Activated CD4-positive, alpha-beta T cell treated with anti-CD3 and anti-CD28 coated beads, Interleukin-2, amount 10 ng/mL, durations not matched to agents 7 days and 5 days (primary cell): ENCODE results near the gene CDCA7L. TPM values are rescaled to one million over a fixed set of nuclear protein-coding genes. Genes with fewer than 3 reads are reported as not detected.
A peak's percentile ranks its signal among the peaks of the same experiment; 100 is the strongest.
"Not testable (repeated sequence)": the region's sequence is repeated elsewhere in the genome, so short reads cannot be mapped to it uniquely, and the experiment has no call there.

ENCODE experiments used
- CTCF ChIA-PET: fragments of 350-600 bp; sonication (Branson Sonifier 250); formaldehyde crosslinking; loops from one replicate; lab custom pipeline; 2021; ENCODE audit warnings: antibody characterized with exemption; lab: Charles Lee
- POLR2A ChIA-PET: fragments of 350-600 bp; sonication (Branson Sonifier 250); formaldehyde crosslinking; loops from one replicate; lab custom pipeline; 2021; ENCODE audit warnings: antibody characterized with exemption; lab: Charles Lee
- DNase-seq: peaks from one replicate; pipeline ENCODE4 v3.0.0-alpha.2; 2020
- H3K27ac Mint-ChIP-seq: one replicate; pipeline ENCODE4 v1.8.0; 2021; ENCODE audit warnings: mild to moderate bottlenecking, moderate library complexity, mixed read lengths
- H3K27me3 Mint-ChIP-seq: one replicate; pipeline ENCODE4 v1.8.0; 2021; ENCODE audit warnings: mixed read lengths
- H3K36me3 Mint-ChIP-seq: one replicate; pipeline ENCODE4 v1.8.0; 2021; ENCODE audit warnings: low read depth, mixed read lengths
- H3K4me1 Mint-ChIP-seq: one replicate; pipeline ENCODE4 v1.8.0; 2021; ENCODE audit warnings: mixed read lengths
- H3K4me3 Mint-ChIP-seq: one replicate; pipeline ENCODE4 v1.8.0; 2021; ENCODE audit warnings: mild to moderate bottlenecking, moderate library complexity, mixed read lengths
- H3K9me3 Mint-ChIP-seq: one replicate; pipeline ENCODE4 v1.8.0; 2021; ENCODE audit warnings: mixed read lengths
- total RNA-seq, 2 experiments: library from RNA; stranded (reverse); gene quantifications; one replicate each; pipeline ENCODE4 v1.2.3, GENCODE V29; 2021

The CDCA7L gene
- total RNA-seq, 2 experiments from 2014 or later = 61.8 to 69.2 TPM

- H3K36me3 Mint-ChIP-seq = no peaks in the 10 kb centered on the region
- H3K4me3 Mint-ChIP-seq = no peak overlapping the region
- POLR2A ChIA-PET = no interaction called here
- H3K9me3 Mint-ChIP-seq = peaks cover 2% of the 10 kb centered on the region
- CTCF ChIA-PET = no interaction called here
- H3K4me1 Mint-ChIP-seq = no peaks in the 10 kb centered on the region
- no peak for DNase-seq
- no peaks in the 10 kb centered on the region for H3K27me3 Mint-ChIP-seq
- no peak overlapping the region for H3K27ac Mint-ChIP-seq
Observed at GRCh38 chr7:21887779-21888178, 57.9 kb downstream of the CDCA7L start.

- Mint-ChIP-seq H3K27me3 (no peaks in the 10 kb centered on the region), H3K4me3 (no peak overlapping the region), H3K36me3 (no peaks in the 10 kb centered on the region), H3K27ac (no peak overlapping the region), H3K4me1 (no peaks in the 10 kb centered on the region), H3K9me3 (peaks cover 2% of the 10 kb centered on the region)
- POLR2A ChIA-PET = no interaction called here
- no peak for DNase-seq
- CTCF ChIA-PET = no interaction called here
Observed at GRCh38 chr7:21887353-21887752, 58.3 kb downstream of the CDCA7L start.

- DNase-seq = no peak
- POLR2A ChIA-PET = no interaction called here
- no peaks in the 10 kb centered on the region for H3K36me3 Mint-ChIP-seq
- no peak overlapping the region for H3K27ac Mint-ChIP-seq
- H3K27me3 Mint-ChIP-seq = no peaks in the 10 kb centered on the region
- no peak overlapping the region for H3K4me3 Mint-ChIP-seq
- H3K4me1 Mint-ChIP-seq = no peaks in the 10 kb centered on the region
- CTCF ChIA-PET = interaction anchor here (0.5 kb wide), 1 partner anchor 92 kb away, joined by 3 read pairs; no protein-coding TSS in a partner anchor
- peaks cover 2% of the 10 kb centered on the region for H3K9me3 Mint-ChIP-seq
Observed at GRCh38 chr7:21886396-21886795, 59.3 kb downstream of the CDCA7L start.

- ChIA-PET POLR2A (no interaction called here), CTCF (no interaction called here)
- H3K4me3 Mint-ChIP-seq = no peak overlapping the region
- H3K9me3 Mint-ChIP-seq = no peaks in the 10 kb centered on the region
- no peaks in the 10 kb centered on the region for H3K4me1 Mint-ChIP-seq
- H3K27me3 Mint-ChIP-seq = no peaks in the 10 kb centered on the region
- DNase-seq = no peak
- no peak overlapping the region for H3K27ac Mint-ChIP-seq
- no peaks in the 10 kb centered on the region for H3K36me3 Mint-ChIP-seq
Observed at GRCh38 chr7:21884496-21884895, 61.2 kb downstream of the CDCA7L start.

- H3K4me1 Mint-ChIP-seq, H3K4me3 Mint-ChIP-seq, DNase-seq, H3K9me3 Mint-ChIP-seq, CTCF ChIA-PET, H3K36me3 Mint-ChIP-seq, H3K27ac Mint-ChIP-seq, H3K27me3 Mint-ChIP-seq, POLR2A ChIA-PET: not testable (repeated sequence)
Observed at GRCh38 chr7:21883501-21883900, 62.2 kb downstream of the CDCA7L start.

GRCh38 chr7:21883069-21883468 lies 62.6 kb downstream of the CDCA7L start:
- H3K4me3 Mint-ChIP-seq = no peak overlapping the region
- no peak for DNase-seq
- H3K36me3 Mint-ChIP-seq = no peaks in the 10 kb centered on the region
- no peak overlapping the region for H3K27ac Mint-ChIP-seq
- no peaks in the 10 kb centered on the region for H3K9me3 Mint-ChIP-seq
- CTCF ChIA-PET = interaction anchor here (0.6 kb wide), 1 partner anchor 476 kb away, joined by 3 read pairs; no protein-coding TSS in a partner anchor
- no peaks in the 10 kb centered on the region for H3K27me3 Mint-ChIP-seq
- no peaks in the 10 kb centered on the region for H3K4me1 Mint-ChIP-seq
- POLR2A ChIA-PET = no interaction called here

GRCh38 chr7:21869785-21870402 lies 75.8 kb downstream of the CDCA7L start:
- H3K9me3 Mint-ChIP-seq = no peaks in the 10 kb centered on the region
- H3K27me3 Mint-ChIP-seq = no peaks in the 10 kb centered on the region
- ChIA-PET POLR2A (no interaction called here), CTCF (no interaction called here)
- no peak overlapping the region for H3K4me3 Mint-ChIP-seq
- no peaks in the 10 kb centered on the region for H3K4me1 Mint-ChIP-seq
- no peak overlapping the region for H3K27ac Mint-ChIP-seq
- peaks cover 7% of the 10 kb centered on the region for H3K36me3 Mint-ChIP-seq
- DNase-seq = no peak

- ChIA-PET CTCF (no interaction called here), POLR2A (no interaction called here)
- no peaks in the 10 kb centered on the region for H3K4me1 Mint-ChIP-seq
- H3K9me3 Mint-ChIP-seq = no peaks in the 10 kb centered on the region
- H3K36me3 Mint-ChIP-seq = peaks cover 2% of the 10 kb centered on the region
- H3K27me3 Mint-ChIP-seq = no peaks in the 10 kb centered on the region
- no peak overlapping the region for H3K27ac Mint-ChIP-seq
- no peak overlapping the region for H3K4me3 Mint-ChIP-seq
- no peak for DNase-seq
Observed at GRCh38 chr7:21868576-21868850, 77.2 kb downstream of the CDCA7L start.

GRCh38 chr7:21867816-21868575 lies 77.7 kb downstream of the CDCA7L start:
- Mint-ChIP-seq H3K36me3 (peaks cover 2% of the 10 kb centered on the region), H3K27ac (no peak overlapping the region), H3K4me1 (no peaks in the 10 kb centered on the region), H3K27me3 (no peaks in the 10 kb centered on the region), H3K4me3 (no peak overlapping the region), H3K9me3 (no peaks in the 10 kb centered on the region)
- ChIA-PET CTCF (no interaction called here), POLR2A (no interaction called here)
- no peak for DNase-seq

GRCh38 chr7:21867226-21867625 lies 78.5 kb downstream of the CDCA7L start:
- Mint-ChIP-seq H3K4me1 (no peaks in the 10 kb centered on the region), H3K27me3 (no peaks in the 10 kb centered on the region), H3K36me3 (peaks cover 2% of the 10 kb centered on the region), H3K4me3 (no peak overlapping the region), H3K9me3 (no peaks in the 10 kb centered on the region), H3K27ac (no peak overlapping the region)
- ChIA-PET POLR2A (no interaction called here), CTCF (no interaction called here)
- no peak for DNase-seq

- H3K9me3 Mint-ChIP-seq = no peaks in the 10 kb centered on the region
- H3K36me3 Mint-ChIP-seq = peaks cover 2% of the 10 kb centered on the region
- H3K4me1 Mint-ChIP-seq = no peaks in the 10 kb centered on the region
- H3K4me3 Mint-ChIP-seq = no peak overlapping the region
- DNase-seq = no peak
- no peak overlapping the region for H3K27ac Mint-ChIP-seq
- ChIA-PET POLR2A (no interaction called here), CTCF (no interaction called here)
- H3K27me3 Mint-ChIP-seq = no peaks in the 10 kb centered on the region
Observed at GRCh38 chr7:21866731-21867130, 79.0 kb downstream of the CDCA7L start.

GRCh38 chr7:21865631-21866204 lies 80.0 kb downstream of the CDCA7L start:
- CTCF ChIA-PET = interaction anchor here (0.6 kb wide), 1 partner anchor 74 kb away, joined by 3 read pairs; no protein-coding TSS in a partner anchor
- H3K27ac Mint-ChIP-seq, H3K4me3 Mint-ChIP-seq, POLR2A ChIA-PET, H3K27me3 Mint-ChIP-seq, DNase-seq, H3K9me3 Mint-ChIP-seq, H3K36me3 Mint-ChIP-seq, H3K4me1 Mint-ChIP-seq: not testable (repeated sequence)

GRCh38 chr7:21851559-21851967 lies 94.1 kb downstream of the CDCA7L start:
- ChIA-PET CTCF (no interaction called here), POLR2A (no interaction called here)
- Mint-ChIP-seq H3K4me1 (peaks cover 25% of the 10 kb centered on the region), H3K9me3 (peaks cover 2% of the 10 kb centered on the region), H3K27me3 (peaks cover 2% of the 10 kb centered on the region), H3K36me3 (peaks cover 1% of the 10 kb centered on the region), H3K4me3 (peak overlapping the region; percentile 60), H3K27ac (peak overlapping the region; percentile 93)
- no peak for DNase-seq
